H1 (cell line): ENCODE measurements around the gene HES7. TPM values are rescaled to one million over a fixed set of nuclear protein-coding genes. Genes with fewer than 3 reads are reported as not detected.
A peak's percentile ranks its signal among the peaks of the same experiment; 100 is the strongest.

Experiments
- ASH2L ChIP-seq: fragments of 200-600, 300-600 bp; sonication (generic); IDR thresholded peaks from one replicate; pipeline ENCODE4 v1.7.1; 2017; ENCODE audit warnings: low read length
- EGR1 ChIP-seq: IDR thresholded peaks from 2 replicates; pipeline ENCODE4 v1.6.1; 2011; ENCODE audit warnings: low read depth, low read length, borderline replicate concordance
- JUN ChIP-seq: IDR thresholded peaks from 2 replicates; pipeline ENCODE4 v1.6.1; 2011; ENCODE audit warnings: low read depth, mild to moderate bottlenecking, improper control_type of control experiment, low read length
- KDM5A ChIP-seq: fragments of 200-600 bp; IDR thresholded peaks from 2 replicates; pipeline ENCODE4 v1.7.1; 2012; ENCODE audit warnings: mild to moderate bottlenecking, low read length, inconsistent platforms, mixed read lengths
- NANOG ChIP-seq: IDR thresholded peaks from 2 replicates; pipeline ENCODE4 v1.6.1; 2011; ENCODE audit warnings: low read length, low read depth, mild to moderate bottlenecking, inconsistent platforms; ENCODE audit not compliant: insufficient read depth, poor library complexity, severe bottlenecking
- NRF1 ChIP-seq: IDR thresholded peaks from 2 replicates; pipeline ENCODE4 v1.6.1; 2011; ENCODE audit warnings: mild to moderate bottlenecking, low read depth, low read length, improper control_type of control experiment
- POLR2AphosphoS5 ChIP-seq: IDR thresholded peaks from 2 replicates; pipeline ENCODE4 v1.6.1; 2011; ENCODE audit warnings: low read depth, low read length
- RAD21 ChIP-seq, 2 experiments: IDR thresholded peaks in 1 of 2; conservative IDR thresholded peaks in 1 of 2; 2 replicates each; pipeline ENCODE4 v1.6.1; 2011; ENCODE audit warnings: low read depth in 2 of 2, low read length in 2 of 2, improper control_type of control experiment in 1 of 2, inconsistent platforms in 1 of 2, mild to moderate bottlenecking in 1 of 2, moderate library complexity in 1 of 2
- RBBP5 ChIP-seq: IDR thresholded peaks from 2 replicates; pipeline ENCODE4 v1.7.1; 2012; ENCODE audit warnings: low read depth, mild to moderate bottlenecking, inconsistent platforms, low read length, moderate library complexity, borderline replicate concordance
- SAP30 ChIP-seq: fragments of 300-600 bp; sonication (generic); IDR thresholded peaks from 2 replicates; pipeline ENCODE4 v1.7.1; 2012; ENCODE audit warnings: low read length, moderate library complexity, mild to moderate bottlenecking, inconsistent platforms; ENCODE audit not compliant: insufficient read depth, insufficient replicate concordance
- SIN3A ChIP-seq, 2 experiments: IDR thresholded peaks in 1 of 2; conservative IDR thresholded peaks in 1 of 2; 2 replicates each; pipeline ENCODE4 v1.6.1; 2011 to 2012; ENCODE audit warnings: low read length in 2 of 2, improper control_type of control experiment in 1 of 2, low read depth in 1 of 2, mild to moderate bottlenecking in 1 of 2
- SP2 ChIP-seq: IDR thresholded peaks from 2 replicates; pipeline ENCODE4 v1.6.1; 2012; ENCODE audit warnings: mild to moderate bottlenecking, low read length, inconsistent platforms
- SP4 ChIP-seq: IDR thresholded peaks from 2 replicates; pipeline ENCODE4 v1.6.1; 2012; ENCODE audit warnings: low read length, inconsistent platforms
- SRF ChIP-seq: IDR thresholded peaks from 2 replicates; pipeline ENCODE4 v1.6.1; 2011; ENCODE audit warnings: mild to moderate bottlenecking, low read depth, low read length, moderate library complexity
- SUZ12 ChIP-seq: fragments of 200-600 bp; sonication (generic); IDR thresholded peaks from 2 replicates; pipeline ENCODE4 v1.6.1; 2012; ENCODE audit warnings: mild to moderate bottlenecking, inconsistent platforms, low read length, moderate library complexity, mixed read lengths
- TBP ChIP-seq: IDR thresholded peaks from 2 replicates; pipeline ENCODE4 v1.6.1; 2011; ENCODE audit warnings: low read depth, low read length, improper control_type of control experiment
- ZNF274 ChIP-seq: IDR thresholded peaks from 2 replicates; pipeline ENCODE4 v1.7.0; 2012; ENCODE audit warnings: low read length, borderline replicate concordance; ENCODE audit errors: extremely low read depth
- polyA plus RNA-seq, 7 experiments: library from polyadenylated mRNA; depleted of rRNA in 3 of 7; stranded (reverse) in 5 of 7; unstranded in 2 of 7; fragments of >200 nt in 5 of 7; fragments of 200-250 nt in 2 of 7; gene quantifications; 1 replicate in 5 of 7; 2 replicates in 1 of 7; 4 replicates in 1 of 7; pipeline versions ENCODE4 v1.2.1 to v1.2.3, GENCODE V29; 2011 to 2013; ENCODE audit warnings: missing spikeins in 2 of 7, mixed read lengths in 2 of 7
- total RNA-seq: library from RNA; stranded (reverse); fragmentation: NEBNext Ultra II Directional; extraction: Animal tissue kit (Norgen Biotek cat#: 25700); gene quantifications from 2 replicates; pipeline ENCODE4 v1.2.1, GENCODE V29; 2021
- TF ChIP-seq, protein P1 (sequence below): IDR thresholded peaks from 2 replicates; pipeline ENCODE4 v1.6.1; 2012; ENCODE audit warnings: inconsistent platforms
- TF ChIP-seq, protein P2 (sequence below): IDR thresholded peaks from 2 replicates; pipeline ENCODE4 v1.6.1; 2012; ENCODE audit warnings: low read length, inconsistent platforms
- TF ChIP-seq, protein P3 (sequence below): IDR thresholded peaks from 2 replicates; pipeline ENCODE4 v1.6.1; 2012; ENCODE audit warnings: inconsistent platforms

Gene HES7
- total and polyA plus RNA-seq, 2 of the 8 experiments (the other 6 are each of a cell fraction or from before 2014, with no cell fraction given): 0.20 to 0.32 TPM

DNA sequence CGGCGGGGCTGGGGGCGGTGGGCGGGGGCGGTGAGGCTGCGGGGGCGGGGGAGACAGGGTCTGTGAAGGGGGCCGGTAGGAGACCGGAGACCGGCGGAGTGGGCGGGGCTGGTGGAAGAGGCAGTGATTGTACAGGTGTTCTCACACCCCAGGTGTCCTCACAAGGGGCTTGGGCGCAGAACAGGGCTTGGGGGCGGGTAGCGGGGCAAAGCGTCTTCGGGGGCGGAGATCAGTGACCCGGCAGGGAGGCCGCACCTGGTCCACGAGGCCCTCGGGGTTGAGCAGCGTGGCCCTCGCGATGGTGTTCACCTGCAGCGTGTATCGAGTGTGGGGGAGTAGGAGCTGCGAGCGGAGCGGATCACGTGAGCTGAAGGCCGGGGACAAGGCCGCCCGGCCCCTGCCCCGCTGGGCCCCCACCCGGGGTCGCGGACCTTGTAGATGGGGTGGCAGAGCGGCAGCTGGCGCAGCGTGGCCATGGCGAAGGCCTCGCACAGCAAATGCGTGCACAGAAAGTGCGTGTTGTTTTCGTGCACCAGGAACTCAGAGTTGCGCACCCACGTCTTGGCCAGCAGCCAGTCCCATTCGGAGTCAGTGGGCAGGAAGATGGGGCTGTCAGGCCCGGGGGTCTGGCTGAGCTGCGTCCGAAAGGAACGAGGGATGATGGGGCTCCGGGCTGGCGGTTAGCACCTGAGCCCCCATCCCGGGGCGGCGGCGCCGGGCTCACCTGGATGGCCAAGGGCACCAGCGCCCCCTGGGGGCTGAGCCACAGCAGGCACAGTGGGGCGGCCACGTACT lies 14.0 kb downstream of the HES7 start (continued):
- TF ChIP-seq EGR1 (no peak), SUZ12 (peak; percentile 27; the same call in 1 of the 2 replicates), SRF (no peak), ZNF274 (no peak), TBP (no peak; the same call in 1 of the 2 replicates), RAD21 (IDR thresholded peaks at IDR 0.05 in 1 of 2, conservative IDR thresholded peaks at IDR 0.05 in 1 of 2; ENCODE audit: low read depth in 2 of 2, low read length in 2 of 2) (peak; percentile 72 to 84), SIN3A (conservative IDR thresholded peaks at IDR 0.05 in 1 of 2, IDR thresholded peaks at IDR 0.05 in 1 of 2; ENCODE audit: low read depth in 1 of 2, low read length in 2 of 2) (peak in 1 of 2 experiments; percentile 35; a peak in 1 of 4 replicates), NRF1 (no peak), JUN (0 out of 2 replicates have a peak, but pooled peaks have one; percentile 24), SP4 (no peak), SAP30 (no peak), POLR2AphosphoS5 (no peak), SP2 (no peak), RBBP5 (no peak; the same call in 1 of the 2 replicates), KDM5A (no peak), ASH2L (peak; percentile 69), NANOG (no peak)
- TF ChIP-seq, protein P1, sequence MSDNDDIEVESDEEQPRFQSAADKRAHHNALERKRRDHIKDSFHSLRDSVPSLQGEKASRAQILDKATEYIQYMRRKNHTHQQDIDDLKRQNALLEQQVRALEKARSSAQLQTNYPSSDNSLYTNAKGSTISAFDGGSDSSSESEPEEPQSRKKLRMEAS: peak; percentile 64; the same call in 1 of the 2 replicates
- TF ChIP-seq, protein P2, sequence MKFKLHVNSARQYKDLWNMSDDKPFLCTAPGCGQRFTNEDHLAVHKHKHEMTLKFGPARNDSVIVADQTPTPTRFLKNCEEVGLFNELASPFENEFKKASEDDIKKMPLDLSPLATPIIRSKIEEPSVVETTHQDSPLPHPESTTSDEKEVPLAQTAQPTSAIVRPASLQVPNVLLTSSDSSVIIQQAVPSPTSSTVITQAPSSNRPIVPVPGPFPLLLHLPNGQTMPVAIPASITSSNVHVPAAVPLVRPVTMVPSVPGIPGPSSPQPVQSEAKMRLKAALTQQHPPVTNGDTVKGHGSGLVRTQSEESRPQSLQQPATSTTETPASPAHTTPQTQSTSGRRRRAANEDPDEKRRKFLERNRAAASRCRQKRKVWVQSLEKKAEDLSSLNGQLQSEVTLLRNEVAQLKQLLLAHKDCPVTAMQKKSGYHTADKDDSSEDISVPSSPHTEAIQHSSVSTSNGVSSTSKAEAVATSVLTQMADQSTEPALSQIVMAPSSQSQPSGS: no peak
- TF ChIP-seq, protein P3, sequence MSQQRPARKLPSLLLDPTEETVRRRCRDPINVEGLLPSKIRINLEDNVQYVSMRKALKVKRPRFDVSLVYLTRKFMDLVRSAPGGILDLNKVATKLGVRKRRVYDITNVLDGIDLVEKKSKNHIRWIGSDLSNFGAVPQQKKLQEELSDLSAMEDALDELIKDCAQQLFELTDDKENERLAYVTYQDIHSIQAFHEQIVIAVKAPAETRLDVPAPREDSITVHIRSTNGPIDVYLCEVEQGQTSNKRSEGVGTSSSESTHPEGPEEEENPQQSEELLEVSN: peak; percentile 55; the same call in 1 of the 2 replicates
